Stomach (tissue), 4 donors: ENCODE data around the gene ADARB2.

Experiments
- EP300 ChIP-seq: sonication (generic); formaldehyde crosslinking; IDR thresholded peaks from one replicate; pipeline ENCODE4 v1.6.1; 2017; ENCODE audit warnings: antibody characterized with exemption
- POLR2A ChIP-seq, 4 donors: fragments of 450-650 bp; IDR thresholded peaks; one replicate each; pipeline ENCODE4 v1.6.1; 2016; ENCODE audit warnings: antibody characterized with exemption in 4 of 4, control low read depth in 2 of 4, mild to moderate bottlenecking in 1 of 4, moderate library complexity in 1 of 4
- POLR2AphosphoS5 ChIP-seq, 3 donors: sonication (generic); formaldehyde crosslinking; IDR thresholded peaks; one replicate each; pipeline ENCODE4 v1.6.1; 2016; ENCODE audit warnings: antibody characterized with exemption in 3 of 3
- TF ChIP-seq, protein P1 (sequence below), 7 experiments: fragments of 450-650 bp in 4 of 7; fragments of 200-600 bp in 3 of 7; sonication (generic) in 3 of 7; IDR thresholded peaks; one replicate each; pipeline ENCODE4 v1.5.1; 2016 to 2019; ENCODE audit warnings: antibody characterized with exemption in 7 of 7, control low read depth in 2 of 7, mild to moderate bottlenecking in 1 of 7

DNA sequence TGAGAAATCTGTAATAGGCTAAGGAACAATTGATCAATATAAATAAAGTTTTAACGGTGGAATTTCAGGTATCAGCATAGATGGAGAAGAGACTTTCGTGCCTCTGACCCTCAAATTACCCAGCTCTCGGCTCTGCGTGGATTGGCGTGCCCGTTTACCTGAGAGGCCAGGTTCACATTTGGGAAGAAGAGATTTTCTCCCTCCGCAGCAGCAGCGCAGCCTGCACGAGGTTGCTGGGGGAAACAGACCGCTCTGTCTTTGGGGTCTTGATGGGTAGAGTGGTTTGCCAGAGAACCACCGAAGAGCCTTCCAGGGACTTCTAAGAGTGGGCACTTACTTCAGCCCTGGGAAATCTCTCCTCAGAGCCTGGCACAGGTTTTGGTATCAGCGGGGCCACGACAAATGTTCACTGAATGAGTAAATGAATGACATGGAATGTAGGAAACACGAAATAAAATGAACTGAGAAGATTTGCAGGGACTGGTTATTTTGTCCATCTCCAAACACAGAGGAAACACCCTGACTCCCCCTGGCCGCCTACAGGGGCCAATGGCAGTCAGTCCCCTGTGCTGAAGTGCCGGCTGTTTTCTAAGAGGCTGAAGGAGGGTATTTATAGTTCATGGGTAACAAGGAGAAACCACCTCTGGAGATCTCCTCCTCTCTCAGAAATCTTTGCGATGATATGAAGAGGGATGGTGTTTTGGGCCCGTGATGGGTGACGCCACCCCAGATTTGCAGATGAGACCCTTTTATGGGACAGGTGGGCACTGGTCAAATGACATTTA, 338.5 kb downstream of the ADARB2 start:
- no peak for TF ChIP-seq POLR2A (IDR thresholded peaks at IDR 0.05)
- TF ChIP-seq, protein P1, sequence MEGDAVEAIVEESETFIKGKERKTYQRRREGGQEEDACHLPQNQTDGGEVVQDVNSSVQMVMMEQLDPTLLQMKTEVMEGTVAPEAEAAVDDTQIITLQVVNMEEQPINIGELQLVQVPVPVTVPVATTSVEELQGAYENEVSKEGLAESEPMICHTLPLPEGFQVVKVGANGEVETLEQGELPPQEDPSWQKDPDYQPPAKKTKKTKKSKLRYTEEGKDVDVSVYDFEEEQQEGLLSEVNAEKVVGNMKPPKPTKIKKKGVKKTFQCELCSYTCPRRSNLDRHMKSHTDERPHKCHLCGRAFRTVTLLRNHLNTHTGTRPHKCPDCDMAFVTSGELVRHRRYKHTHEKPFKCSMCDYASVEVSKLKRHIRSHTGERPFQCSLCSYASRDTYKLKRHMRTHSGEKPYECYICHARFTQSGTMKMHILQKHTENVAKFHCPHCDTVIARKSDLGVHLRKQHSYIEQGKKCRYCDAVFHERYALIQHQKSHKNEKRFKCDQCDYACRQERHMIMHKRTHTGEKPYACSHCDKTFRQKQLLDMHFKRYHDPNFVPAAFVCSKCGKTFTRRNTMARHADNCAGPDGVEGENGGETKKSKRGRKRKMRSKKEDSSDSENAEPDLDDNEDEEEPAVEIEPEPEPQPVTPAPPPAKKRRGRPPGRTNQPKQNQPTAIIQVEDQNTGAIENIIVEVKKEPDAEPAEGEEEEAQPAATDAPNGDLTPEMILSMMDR (IDR thresholded peaks at IDR 0.05), result no peak
- no peak for TF ChIP-seq POLR2AphosphoS5 (IDR thresholded peaks at IDR 0.05)
- no peak for TF ChIP-seq EP300
